HepG2 (cell line): ENCODE data around the gene NDUFS6.

Experiments
- CTCF ChIP-seq: sonication (generic); formaldehyde crosslinking; IDR thresholded peaks from 2 replicates; pipeline ENCODE4 v1.5.0; 2020; ENCODE audit warnings: mild to moderate bottlenecking, missing genetic modification reagents, moderate library complexity
- GABPB1 ChIP-seq: IDR thresholded peaks from 2 replicates; pipeline ENCODE4 v1.6.1; 2016; ENCODE audit warnings: mild to moderate bottlenecking, missing genetic modification reagents, moderate library complexity, missing compliant biosample characterization
- KLF11 ChIP-seq: IDR thresholded peaks from 2 replicates; pipeline ENCODE4 v1.6.1; 2016; ENCODE audit warnings: missing compliant biosample characterization
- RNF2 ChIP-seq: fragments of 450-650 bp; conservative IDR thresholded peaks from 2 replicates; pipeline ENCODE4 v1.6.1; 2016; ENCODE audit warnings: low read depth
- SP1 ChIP-seq, 2 experiments: fragments of 450-650 bp in 1 of 2; sonication (generic) in 1 of 2; formaldehyde crosslinking in 1 of 2; IDR thresholded peaks; 2 replicates each; pipeline versions ENCODE4 v1.4.0 to v1.6.1; 2016 to 2020; ENCODE audit warnings: missing genetic modification reagents in 1 of 2
- SPEN ChIP-seq: sonication (generic); formaldehyde crosslinking; IDR thresholded peaks from 2 replicates; pipeline ENCODE4 v1.5.1; 2020; ENCODE audit warnings: low read depth, mild to moderate bottlenecking, missing genetic modification reagents
- ZFP1 ChIP-seq: IDR thresholded peaks from 2 replicates; pipeline ENCODE4 v1.6.1; 2016
- ZNF703 ChIP-seq: sonication (generic); formaldehyde crosslinking; IDR thresholded peaks from 2 replicates; pipeline ENCODE4 v1.5.1; 2020; ENCODE audit warnings: missing genetic modification reagents, mild to moderate bottlenecking, moderate library complexity, borderline replicate concordance

DNA sequence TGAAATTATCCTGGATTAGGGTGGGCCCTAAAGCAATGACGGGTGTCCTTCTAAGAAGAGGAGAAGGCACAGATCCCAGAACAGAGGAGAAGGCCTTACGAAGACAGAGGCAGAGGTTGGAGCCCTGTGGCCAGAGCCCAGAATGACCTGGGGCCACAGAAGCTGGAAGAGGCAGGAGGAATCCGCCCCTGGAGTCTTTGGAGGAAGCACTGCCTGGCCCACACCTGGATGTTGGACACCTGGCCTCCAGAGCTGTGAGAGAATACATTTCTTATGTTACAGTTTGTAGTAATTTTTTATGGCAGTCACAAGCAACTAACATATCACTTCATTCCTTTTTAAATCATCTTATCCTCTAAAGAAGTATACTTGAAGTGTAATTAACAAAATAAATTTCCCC is 10.0 kb upstream of the NDUFS6 start:
- TF ChIP-seq ZNF703 (no peak), CTCF (CRISPR knock-in tag) (no peak), GABPB1 (CRISPR knock-in tag) (no peak), SPEN (CRISPR knock-in tag) (no peak), SP1 (IDR thresholded peaks at IDR 0.05) (no peak), SP1 (CRISPR knock-in tag; IDR thresholded peaks at IDR 0.05) (no peak), KLF11 (CRISPR knock-in tag) (no peak), ZFP1 (CRISPR knock-in tag) (no peak), RNF2 (no peak)
